DND-41 (cell line): ENCODE data around the gene TUB.

Experiments
- ATAC-seq: fragments of 200-7000 bp; cut with Tn5 transposase; 3 replicates; pipeline ENCODE4 v1.9.1; 2021; ENCODE audit warnings: low read depth; ENCODE audit not compliant: insufficient read depth
- DNase-seq: peaks from one replicate; pipeline ENCODE4 v3.0.0-alpha.2; 2020
- H2AFZ ChIP-seq: 2 replicates; pipeline ENCODE4 v1.6.0; 2012; ENCODE audit warnings: low read depth, low read length
- H3K27ac ChIP-seq: 2 replicates; pipeline ENCODE4 v1.5.1; 2012; ENCODE audit warnings: low read length, inconsistent platforms
- H3K27me3 ChIP-seq: fragments of 200-600 bp; sonication (generic); 2 replicates; pipeline ENCODE4 v1.6.0; 2012; ENCODE audit warnings: low read length, mild to moderate bottlenecking, inconsistent platforms; ENCODE audit not compliant: insufficient read depth, poor library complexity
- H3K36me3 ChIP-seq: 2 replicates; pipeline ENCODE4 v1.5.1; 2012; ENCODE audit warnings: low read length, inconsistent platforms; ENCODE audit not compliant: insufficient read depth
- H3K4me1 ChIP-seq: 2 replicates; pipeline ENCODE4 v1.5.1; 2012; ENCODE audit warnings: mild to moderate bottlenecking, low read length; ENCODE audit not compliant: insufficient read depth
- H3K4me2 ChIP-seq: 2 replicates; pipeline ENCODE4 v1.6.0; 2012; ENCODE audit warnings: mild to moderate bottlenecking, moderate library complexity, low read length, inconsistent platforms; ENCODE audit not compliant: insufficient read depth
- H3K4me3 ChIP-seq, 2 experiments: fragments of 200-600 bp in 1 of 2; shearing (Covaris generic) in 1 of 2; 2 replicates each; pipeline ENCODE4 v1.5.1; 2012 to 2016; ENCODE audit warnings: inconsistent platforms in 2 of 2, low read length in 2 of 2, mild to moderate bottlenecking in 2 of 2, low read depth in 1 of 2, moderate library complexity in 1 of 2
- H3K79me2 ChIP-seq: 2 replicates; pipeline ENCODE4 v1.6.0; 2012; ENCODE audit warnings: low read length, inconsistent platforms; ENCODE audit not compliant: insufficient read depth
- H3K9ac ChIP-seq: 2 replicates; pipeline ENCODE4 v1.6.0; 2012; ENCODE audit warnings: low read depth, mild to moderate bottlenecking, inconsistent platforms, low read length, moderate library complexity
- H3K9me3 ChIP-seq: 2 replicates; pipeline ENCODE4 v1.5.1; 2012; ENCODE audit warnings: low read length, moderate library complexity, mild to moderate bottlenecking, inconsistent platforms; ENCODE audit not compliant: insufficient read depth, severe bottlenecking
- H4K20me1 ChIP-seq: 2 replicates; pipeline ENCODE4 v1.6.0; 2012; ENCODE audit warnings: low read length; ENCODE audit not compliant: insufficient read depth
- CTCF ChIP-seq: IDR thresholded peaks from 2 replicates; pipeline ENCODE4 v1.5.1; 2012; ENCODE audit warnings: borderline replicate concordance, low read length, moderate library complexity, mild to moderate bottlenecking; ENCODE audit not compliant: poor library complexity, severe bottlenecking; ENCODE audit errors: extremely low read depth
- EZH2 ChIP-seq: IDR thresholded peaks from 3 replicates; pipeline ENCODE4 v1.6.1; 2012; ENCODE audit warnings: borderline replicate concordance, low read depth, mild to moderate bottlenecking, moderate library complexity, low read length, inconsistent platforms; ENCODE audit not compliant: severe bottlenecking

The TUB gene

DNA sequence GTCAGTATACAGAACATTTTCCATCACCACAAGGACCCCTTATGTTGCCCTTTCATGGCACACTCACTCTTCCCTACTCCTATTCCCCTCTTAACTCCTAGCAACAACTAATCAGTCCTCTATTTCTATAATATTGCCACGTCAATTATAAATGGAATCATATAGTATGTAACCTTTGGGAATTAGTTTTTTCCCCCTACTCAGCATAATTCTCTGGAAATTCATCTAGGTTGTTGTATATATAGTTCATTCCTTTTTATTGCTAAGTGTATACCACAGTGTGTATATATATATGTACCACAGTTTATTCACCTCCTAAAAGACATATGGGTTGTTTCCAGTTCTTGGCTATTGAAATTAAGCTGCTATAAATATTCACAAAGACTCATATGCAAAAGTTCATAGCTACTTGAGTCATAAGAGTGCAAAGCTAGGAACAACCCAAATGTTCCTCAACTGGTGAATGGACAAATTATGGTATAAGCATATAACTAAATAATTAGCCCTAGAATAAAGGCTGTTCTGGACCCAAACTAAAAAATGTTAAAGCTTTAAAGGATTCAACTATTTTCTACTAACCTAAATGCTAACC, 41.3 kb downstream of the TUB start:
- Histone ChIP-seq H3K9ac (no peak overlapping the region), H3K27ac (no peak overlapping the region), H4K20me1 (no peaks in the 10 kb centered on the region), H3K27me3 (no peaks in the 10 kb centered on the region), H3K4me2 (no peak overlapping the region), H2AFZ (no peak overlapping the region), H3K4me3 (no peak overlapping the region), H3K36me3 (no peaks in the 10 kb centered on the region), H3K9me3 (no peaks in the 10 kb centered on the region), H3K79me2 (no peaks in the 10 kb centered on the region), H3K4me1 (no peaks in the 10 kb centered on the region)
- no peak for ATAC-seq
- no peak for DNase-seq
- TF ChIP-seq EZH2 (no peak), CTCF (no peak)

DNA sequence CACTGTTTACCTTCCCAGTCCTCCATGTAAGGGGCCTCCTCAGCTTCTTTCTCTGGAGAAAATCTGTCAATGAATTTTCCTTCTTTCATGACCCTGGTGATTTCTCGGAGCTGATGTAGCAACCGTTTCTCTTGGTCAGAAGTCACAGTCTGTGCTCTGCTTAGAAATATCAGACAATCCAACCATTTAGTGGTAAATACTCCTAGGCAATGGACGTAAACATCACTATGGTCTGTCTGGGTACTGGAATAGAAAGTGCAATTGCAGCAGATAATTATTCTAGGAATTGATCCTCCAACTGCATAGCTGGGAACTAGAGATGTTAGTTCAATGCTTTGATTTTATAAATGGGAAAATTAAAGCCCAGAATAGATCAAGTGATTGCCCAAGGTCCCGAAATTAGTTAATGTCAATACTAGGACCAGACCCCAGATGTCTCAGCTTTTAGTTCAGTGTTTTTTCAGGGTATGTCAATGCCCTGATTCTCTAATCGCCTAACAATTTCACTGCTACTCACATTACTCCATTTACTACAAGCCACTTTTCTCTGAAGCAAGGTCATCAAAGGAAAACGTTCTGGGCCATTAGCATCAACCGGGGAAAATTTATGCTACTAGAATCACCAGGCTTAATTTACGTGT, 45.8 kb downstream of the TUB start:
- TF ChIP-seq EZH2 (no peak), CTCF (no peak)
- no peak for ATAC-seq
- no peak overlapping the region for H3K27ac ChIP-seq
- no peak overlapping the region for H2AFZ ChIP-seq
- H3K9ac ChIP-seq, result no peak overlapping the region
- H3K4me3 ChIP-seq, result no peak overlapping the region
- no peaks in the 10 kb centered on the region for H3K79me2 ChIP-seq
- H4K20me1 ChIP-seq, result no peaks in the 10 kb centered on the region
- no peaks in the 10 kb centered on the region for H3K9me3 ChIP-seq
- no peaks in the 10 kb centered on the region for H3K36me3 ChIP-seq
- no peaks in the 10 kb centered on the region for H3K27me3 ChIP-seq
- no peak overlapping the region for H3K4me2 ChIP-seq
- H3K4me1 ChIP-seq, result no peaks in the 10 kb centered on the region
- no peak for DNase-seq

DNA sequence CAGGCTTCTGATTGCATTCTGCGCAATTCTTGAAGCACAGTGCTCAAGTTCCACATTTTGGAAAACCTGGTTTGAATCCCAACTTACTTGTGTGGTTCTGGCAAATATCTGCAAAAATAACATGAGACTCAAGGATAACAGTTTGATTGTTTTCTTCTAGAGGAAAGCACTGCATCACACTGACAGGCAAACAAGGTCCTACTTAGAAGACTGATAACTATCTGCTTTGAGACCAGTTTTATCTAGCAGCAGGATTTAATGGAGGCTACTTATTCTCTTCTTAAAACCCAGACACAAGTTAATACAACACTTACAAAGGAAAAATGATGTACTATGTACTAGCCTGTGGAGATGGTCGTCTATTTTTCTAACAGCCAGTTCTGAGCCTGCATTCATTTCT, 46.4 kb downstream of the TUB start:
- H3K27me3 ChIP-seq, result no peaks in the 10 kb centered on the region
- H3K4me3 ChIP-seq, result no peak overlapping the region
- no peak overlapping the region for H3K9ac ChIP-seq
- H3K4me1 ChIP-seq, result no peaks in the 10 kb centered on the region
- no peak overlapping the region for H2AFZ ChIP-seq
- H3K36me3 ChIP-seq, result no peaks in the 10 kb centered on the region
- no peak overlapping the region for H3K27ac ChIP-seq
- DNase-seq (no peak), ATAC-seq (no peak)
- no peak overlapping the region for H3K4me2 ChIP-seq
- H3K79me2 ChIP-seq, result no peaks in the 10 kb centered on the region
- no peaks in the 10 kb centered on the region for H3K9me3 ChIP-seq
- TF ChIP-seq EZH2, result no peak
- TF ChIP-seq CTCF, result no peak
- no peaks in the 10 kb centered on the region for H4K20me1 ChIP-seq
